Activated CD4-positive, alpha-beta T cell treated with anti-CD3 and anti-CD28 coated beads for 36 hours (primary cell): ENCODE results near the gene PTPRG. TPM values are rescaled to one million over a fixed set of nuclear protein-coding genes. Genes with fewer than 3 reads are reported as not detected.

Experiments
- ATAC-seq: fragments of 200-7000 bp; cut with Tn5 transposase; one replicate; pipeline ENCODE4 v1.10.0; 2021; ENCODE audit warnings: mild to moderate bottlenecking, moderate library complexity
- CTCF ChIA-PET: fragments of 350-600 bp; sonication (Branson Sonifier 250); formaldehyde crosslinking; loops from one replicate; lab custom pipeline; 2021; ENCODE audit warnings: antibody characterized with exemption; lab: Charles Lee
- POLR2A ChIA-PET: fragments of 350-600 bp; sonication (Branson Sonifier 250); formaldehyde crosslinking; loops from one replicate; lab custom pipeline; 2021; ENCODE audit warnings: antibody characterized with exemption, inconsistent platforms; lab: Charles Lee
- DNase-seq: peaks from one replicate; pipeline ENCODE4 v3.0.0-alpha.2; 2020
- H3K27ac Mint-ChIP-seq: one replicate; pipeline ENCODE4 v1.8.0; 2021; ENCODE audit warnings: mixed read lengths
- H3K27me3 Mint-ChIP-seq: one replicate; pipeline ENCODE4 v1.8.0; 2021; ENCODE audit warnings: mixed read lengths
- H3K36me3 Mint-ChIP-seq: one replicate; pipeline ENCODE4 v1.8.0; 2021; ENCODE audit warnings: low read depth, mixed read lengths
- H3K4me1 Mint-ChIP-seq: one replicate; pipeline ENCODE4 v1.8.0; 2021; ENCODE audit warnings: mixed read lengths
- H3K4me3 Mint-ChIP-seq: one replicate; pipeline ENCODE4 v1.8.0; 2021; ENCODE audit warnings: mild to moderate bottlenecking, moderate library complexity, mixed read lengths
- H3K9me3 Mint-ChIP-seq: one replicate; pipeline ENCODE4 v1.8.0; 2021; ENCODE audit warnings: low read depth, mixed read lengths
- intact Hi-C, 2 experiments: fragments of 100-400 bp; cut with DNase I in 1 of 2; cut with micrococcal nuclease in 1 of 2; formaldehyde crosslinking; loops; one replicate each; pipeline versions ENCODE4 v1.14.2 to v1.15.1; 2022 to 2024; cut with DNase I, micrococcal nuclease
- total RNA-seq, 2 experiments: library from RNA; stranded (reverse); gene quantifications; one replicate each; pipeline ENCODE4 v1.2.3, GENCODE V29; 2021

PTPRG gene
- total RNA-seq, 2 experiments from 2014 or later: 0.32 to 0.33 TPM

- H3K36me3 Mint-ChIP-seq: no peaks in the 10 kb centered on the region
- POLR2A ChIA-PET: no interaction called here
- H3K9me3 Mint-ChIP-seq: peaks cover under 1% of the 10 kb centered on the region
- H3K27me3 Mint-ChIP-seq: peaks cover 9% of the 10 kb centered on the region
- H3K4me1 Mint-ChIP-seq: no peaks in the 10 kb centered on the region
- no peak for ATAC-seq
- no peak for DNase-seq
- intact Hi-C loops: no loop called here
- H3K27ac Mint-ChIP-seq: no peak overlapping the region
- CTCF ChIA-PET: no interaction called here
- no peak overlapping the region for H3K4me3 Mint-ChIP-seq
Measured at GRCh38 chr3:62131620-62132019, 570.2 kb downstream of the PTPRG start.

- ATAC-seq: no peak
Measured at GRCh38 chr3:62132027-62132602, 570.7 kb downstream of the PTPRG start.

GRCh38 chr3:62133015-62133414 is 571.6 kb downstream of the PTPRG start:
- Mint-ChIP-seq H3K36me3 (no peaks in the 10 kb centered on the region), H3K27me3 (peaks cover 11% of the 10 kb centered on the region), H3K27ac (no peak overlapping the region), H3K4me3 (no peak overlapping the region), H3K9me3 (peaks cover 2% of the 10 kb centered on the region), H3K4me1 (no peaks in the 10 kb centered on the region)
- CTCF ChIA-PET: interaction anchor here (0.7 to 0.8 kb wide), 2 partner anchors 368 to 916 kb away, joined by 3 read pairs; no protein-coding TSS in a partner anchor
- DNase-seq (no peak), ATAC-seq (no peak)
- intact Hi-C loops: no loop called here
- POLR2A ChIA-PET: no interaction called here

More at GRCh38 chr3:62132027-62132602, 570.7 kb downstream of the PTPRG start:
- no peak for DNase-seq
- POLR2A ChIA-PET: no interaction called here
- CTCF ChIA-PET: no interaction called here
- Mint-ChIP-seq H3K4me1 (no peaks in the 10 kb centered on the region), H3K9me3 (peaks cover 2% of the 10 kb centered on the region), H3K36me3 (no peaks in the 10 kb centered on the region), H3K27me3 (peaks cover 11% of the 10 kb centered on the region), H3K27ac (no peak overlapping the region), H3K4me3 (no peak overlapping the region)
- intact Hi-C loops: no loop called here

- ATAC-seq: no peak
Measured at GRCh38 chr3:62134061-62134496, 572.7 kb downstream of the PTPRG start.

GRCh38 chr3:62135741-62136140 is 574.4 kb downstream of the PTPRG start:
- H3K9me3 Mint-ChIP-seq: peaks cover 2% of the 10 kb centered on the region
- no peaks in the 10 kb centered on the region for H3K4me1 Mint-ChIP-seq
- H3K27me3 Mint-ChIP-seq: peaks cover 14% of the 10 kb centered on the region
- no peaks in the 10 kb centered on the region for H3K36me3 Mint-ChIP-seq
- intact Hi-C loops: no loop called here
- no peak overlapping the region for H3K27ac Mint-ChIP-seq
- no peak for ATAC-seq
- POLR2A ChIA-PET: no interaction called here
- CTCF ChIA-PET: no interaction called here
- DNase-seq: no peak
- no peak overlapping the region for H3K4me3 Mint-ChIP-seq

More at GRCh38 chr3:62134061-62134496, 572.7 kb downstream of the PTPRG start:
- DNase-seq: no peak
- intact Hi-C loops: no loop called here
- Mint-ChIP-seq H3K9me3 (peaks cover 2% of the 10 kb centered on the region), H3K36me3 (no peaks in the 10 kb centered on the region), H3K4me3 (no peak overlapping the region), H3K27me3 (peaks cover 14% of the 10 kb centered on the region), H3K4me1 (no peaks in the 10 kb centered on the region), H3K27ac (no peak overlapping the region)
- CTCF ChIA-PET: no interaction called here
- POLR2A ChIA-PET: no interaction called here

GRCh38 chr3:62139957-62140356 is 578.6 kb downstream of the PTPRG start:
- Mint-ChIP-seq H3K27ac (no peak overlapping the region), H3K4me1 (no peaks in the 10 kb centered on the region), H3K9me3 (peaks cover 2% of the 10 kb centered on the region), H3K36me3 (no peaks in the 10 kb centered on the region), H3K4me3 (no peak overlapping the region), H3K27me3 (peaks cover 8% of the 10 kb centered on the region)
- intact Hi-C loops: no loop called here
- DNase-seq (no peak), ATAC-seq (no peak)
- ChIA-PET POLR2A (no interaction called here), CTCF (no interaction called here)

- ATAC-seq (no peak), DNase-seq (no peak)
- POLR2A ChIA-PET: no interaction called here
- H3K27ac Mint-ChIP-seq: no peak overlapping the region
- H3K27me3 Mint-ChIP-seq: peaks cover 11% of the 10 kb centered on the region
- intact Hi-C loops: no loop called here
- no peak overlapping the region for H3K4me3 Mint-ChIP-seq
- no peaks in the 10 kb centered on the region for H3K4me1 Mint-ChIP-seq
- no peaks in the 10 kb centered on the region for H3K36me3 Mint-ChIP-seq
- H3K9me3 Mint-ChIP-seq: no peaks in the 10 kb centered on the region
- CTCF ChIA-PET: no interaction called here
Measured at GRCh38 chr3:62142331-62143085, 581.1 kb downstream of the PTPRG start.

GRCh38 chr3:62143843-62144450 is 582.6 kb downstream of the PTPRG start:
- ChIA-PET CTCF (interaction anchor here (0.8 kb wide), 1 partner anchor 25 kb away, joined by 3 read pairs; no protein-coding TSS in a partner anchor), POLR2A (no interaction called here)
- ATAC-seq (no peak), DNase-seq (no peak)
- Mint-ChIP-seq H3K4me1 (no peaks in the 10 kb centered on the region), H3K36me3 (no peaks in the 10 kb centered on the region), H3K27ac (no peak overlapping the region), H3K4me3 (no peak overlapping the region), H3K27me3 (peaks cover 8% of the 10 kb centered on the region), H3K9me3 (no peaks in the 10 kb centered on the region)
- intact Hi-C loops: no loop called here

- DNase-seq: no peak
- ChIA-PET CTCF (no interaction called here), POLR2A (no interaction called here)
- Mint-ChIP-seq H3K36me3 (no peaks in the 10 kb centered on the region), H3K27ac (no peak overlapping the region), H3K4me3 (no peak overlapping the region), H3K4me1 (no peaks in the 10 kb centered on the region), H3K9me3 (no peaks in the 10 kb centered on the region), H3K27me3 (peaks cover 8% of the 10 kb centered on the region)
- ATAC-seq: no peak
- intact Hi-C loops: no loop called here
Measured at GRCh38 chr3:62144482-62144881, 583.1 kb downstream of the PTPRG start.

GRCh38 chr3:62145086-62145757 is 583.9 kb downstream of the PTPRG start:
- ChIA-PET POLR2A (no interaction called here), CTCF (no interaction called here)
- H3K4me1 Mint-ChIP-seq: no peaks in the 10 kb centered on the region
- H3K27ac Mint-ChIP-seq: no peak overlapping the region
- intact Hi-C loops: no loop called here
- H3K4me3 Mint-ChIP-seq: no peak overlapping the region
- H3K36me3 Mint-ChIP-seq: no peaks in the 10 kb centered on the region
- no peak for DNase-seq
- no peak for ATAC-seq
- peaks cover 14% of the 10 kb centered on the region for H3K27me3 Mint-ChIP-seq
- no peaks in the 10 kb centered on the region for H3K9me3 Mint-ChIP-seq

GRCh38 chr3:62149539-62149938 is 588.2 kb downstream of the PTPRG start:
- no peaks in the 10 kb centered on the region for H3K4me1 Mint-ChIP-seq
- ATAC-seq (no peak), DNase-seq (no peak)
- CTCF ChIA-PET: no interaction called here
- POLR2A ChIA-PET: no interaction called here
- intact Hi-C loops: no loop called here
- no peak overlapping the region for H3K27ac Mint-ChIP-seq
- H3K36me3 Mint-ChIP-seq: no peaks in the 10 kb centered on the region
- no peak overlapping the region for H3K4me3 Mint-ChIP-seq
- H3K27me3 Mint-ChIP-seq: peaks cover 12% of the 10 kb centered on the region
- no peaks in the 10 kb centered on the region for H3K9me3 Mint-ChIP-seq
